Retinal pigment epithelial cell (primary cell): ENCODE results near the gene OR1F1.

Experiments used
- DNase-seq: peaks from one replicate; pipeline ENCODE4 v3.0.0-alpha.2; 2010; ENCODE audit warnings: low read depth
- H3K4me3 ChIP-seq: 2 replicates; pipeline ENCODE4 v1.5.1; 2011; ENCODE audit warnings: mild to moderate bottlenecking, low read length, control low read depth, moderate library complexity
- TF ChIP-seq, protein P1 (sequence below): conservative IDR thresholded peaks from 2 replicates; pipeline ENCODE4 v1.5.1; 2011; ENCODE audit warnings: low read depth, low read length, control low read depth, inconsistent platforms

Gene OR1F1

DNA sequence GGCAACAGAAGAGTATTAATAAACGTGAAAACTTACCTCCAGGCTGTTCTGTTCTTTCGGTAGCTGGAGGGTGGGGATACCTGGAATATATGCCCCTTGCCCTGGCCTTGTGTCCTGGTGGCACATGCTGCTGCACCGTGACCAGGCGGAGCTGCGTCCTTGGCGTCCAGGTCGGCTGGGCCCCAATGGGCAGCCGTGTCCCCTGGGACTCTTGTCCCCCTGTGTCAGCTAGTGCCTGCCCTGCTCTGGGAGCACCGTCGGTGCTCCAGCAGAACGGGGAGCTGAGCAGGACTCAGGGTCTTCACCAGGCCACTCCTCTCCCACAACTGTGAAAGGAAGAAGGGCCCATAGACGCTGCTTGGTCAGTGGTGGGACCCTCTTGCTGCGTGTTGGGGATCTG lies 45.2 kb upstream of the OR1F1 start:
- TF ChIP-seq, protein P1, sequence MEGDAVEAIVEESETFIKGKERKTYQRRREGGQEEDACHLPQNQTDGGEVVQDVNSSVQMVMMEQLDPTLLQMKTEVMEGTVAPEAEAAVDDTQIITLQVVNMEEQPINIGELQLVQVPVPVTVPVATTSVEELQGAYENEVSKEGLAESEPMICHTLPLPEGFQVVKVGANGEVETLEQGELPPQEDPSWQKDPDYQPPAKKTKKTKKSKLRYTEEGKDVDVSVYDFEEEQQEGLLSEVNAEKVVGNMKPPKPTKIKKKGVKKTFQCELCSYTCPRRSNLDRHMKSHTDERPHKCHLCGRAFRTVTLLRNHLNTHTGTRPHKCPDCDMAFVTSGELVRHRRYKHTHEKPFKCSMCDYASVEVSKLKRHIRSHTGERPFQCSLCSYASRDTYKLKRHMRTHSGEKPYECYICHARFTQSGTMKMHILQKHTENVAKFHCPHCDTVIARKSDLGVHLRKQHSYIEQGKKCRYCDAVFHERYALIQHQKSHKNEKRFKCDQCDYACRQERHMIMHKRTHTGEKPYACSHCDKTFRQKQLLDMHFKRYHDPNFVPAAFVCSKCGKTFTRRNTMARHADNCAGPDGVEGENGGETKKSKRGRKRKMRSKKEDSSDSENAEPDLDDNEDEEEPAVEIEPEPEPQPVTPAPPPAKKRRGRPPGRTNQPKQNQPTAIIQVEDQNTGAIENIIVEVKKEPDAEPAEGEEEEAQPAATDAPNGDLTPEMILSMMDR: no peak
- H3K4me3 ChIP-seq: no peak overlapping the region

DNA sequence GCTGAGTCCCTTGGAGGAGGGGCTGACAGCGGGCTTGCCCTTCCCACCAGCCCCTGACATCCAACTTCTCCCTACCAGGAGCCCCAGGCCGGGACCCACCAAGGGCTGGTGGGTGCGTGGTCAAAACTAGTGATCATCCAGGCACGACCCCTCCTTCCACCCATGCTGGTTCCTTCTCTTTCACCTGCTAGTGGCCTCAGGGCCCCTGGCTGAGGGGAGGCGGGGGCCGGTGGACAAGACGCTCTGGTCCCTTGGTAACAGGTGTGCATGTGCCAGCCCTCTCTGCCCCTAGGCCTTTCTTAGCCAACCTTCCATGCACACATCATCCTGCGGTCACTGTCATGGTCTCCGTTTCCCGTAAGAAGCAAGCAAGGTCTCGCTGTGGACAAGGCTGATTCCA lies 44.8 kb upstream of the OR1F1 start:
- no peak for DNase-seq
- TF ChIP-seq, protein P1: no peak
- no peak overlapping the region for H3K4me3 ChIP-seq

More for the DNA sequence above, 45.2 kb upstream of the OR1F1 start:
- DNase-seq: no peak

DNA sequence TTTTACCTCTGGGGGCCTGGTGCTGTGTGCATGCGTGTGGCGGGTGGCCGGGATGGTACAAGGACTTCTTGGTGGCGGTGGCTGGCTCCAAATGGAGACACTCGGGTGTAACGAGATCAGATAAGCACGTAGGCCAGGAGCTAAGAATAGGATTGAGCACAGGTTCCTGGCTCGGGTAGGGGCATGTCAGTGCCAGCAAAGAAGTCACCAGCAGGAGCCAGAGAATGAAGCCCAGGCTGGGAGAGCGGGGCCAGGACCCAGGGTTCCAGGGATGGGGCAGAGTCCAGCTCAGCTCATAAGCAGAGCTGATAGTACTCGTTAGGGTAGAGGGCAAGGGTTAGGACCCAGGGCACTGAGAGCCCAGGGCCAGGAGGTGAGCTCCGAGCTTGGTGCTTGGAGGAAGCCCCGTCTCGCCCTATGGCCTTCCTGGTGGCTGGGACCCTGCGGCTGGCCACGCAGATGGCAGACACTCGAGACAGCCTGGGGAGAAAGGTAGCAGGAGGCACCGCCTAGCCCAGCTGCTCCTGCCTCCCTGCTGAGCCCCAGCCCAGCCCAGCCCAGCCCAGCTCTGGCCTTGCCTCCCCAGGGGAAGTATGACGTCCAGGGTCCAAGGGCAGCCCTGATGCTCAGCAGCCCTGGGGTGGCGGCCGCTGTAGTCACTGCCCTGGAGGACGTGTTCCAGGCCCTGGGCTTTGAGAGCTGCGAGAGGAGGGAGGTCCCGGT lies 44.2 kb upstream of the OR1F1 start:
- TF ChIP-seq, protein P1: no peak
- H3K4me3 ChIP-seq: no peak overlapping the region
- DNase-seq: no peak

DNA sequence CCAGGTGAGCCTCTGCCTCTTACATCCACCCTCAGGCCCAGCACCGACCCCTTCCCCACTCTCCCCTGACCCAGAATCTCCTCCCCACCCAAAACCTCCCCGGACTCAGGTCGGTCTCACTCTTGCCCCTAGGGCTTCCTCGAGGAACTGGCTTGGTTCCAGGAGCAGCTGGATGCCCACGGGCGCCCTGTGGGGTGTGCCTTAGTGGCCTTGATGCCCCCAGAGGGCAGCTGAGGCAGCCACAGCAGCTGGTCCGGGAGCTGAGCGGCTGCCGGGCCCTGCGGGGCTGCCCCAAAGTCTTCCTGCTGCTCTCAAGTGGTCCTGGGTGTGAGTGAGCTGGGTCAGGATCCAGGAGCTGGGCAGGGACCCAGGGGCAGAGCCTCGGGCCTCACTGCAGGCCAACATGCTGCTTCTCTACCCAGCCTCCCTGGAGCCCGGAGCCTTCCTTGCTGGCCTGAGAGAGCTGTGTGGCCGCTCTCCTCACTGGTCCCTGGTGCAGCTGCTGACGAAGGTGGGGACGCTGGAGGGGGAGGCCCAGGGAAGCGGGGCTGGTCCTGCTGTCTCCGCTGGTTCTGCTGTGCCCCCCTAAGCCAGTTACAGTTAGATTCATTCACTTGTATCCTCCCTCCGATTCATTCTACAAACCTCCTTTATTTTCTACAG lies 43.6 kb upstream of the OR1F1 start:
- no peak overlapping the region for H3K4me3 ChIP-seq
- no peak for DNase-seq
- TF ChIP-seq, protein P1: no peak

GRCh38 chr16:3145151-3145550 lies 42.9 kb upstream of the OR1F1 start:
- no peak overlapping the region for H3K4me3 ChIP-seq
- DNase-seq: no peak
- TF ChIP-seq, protein P1: no peak

DNA sequence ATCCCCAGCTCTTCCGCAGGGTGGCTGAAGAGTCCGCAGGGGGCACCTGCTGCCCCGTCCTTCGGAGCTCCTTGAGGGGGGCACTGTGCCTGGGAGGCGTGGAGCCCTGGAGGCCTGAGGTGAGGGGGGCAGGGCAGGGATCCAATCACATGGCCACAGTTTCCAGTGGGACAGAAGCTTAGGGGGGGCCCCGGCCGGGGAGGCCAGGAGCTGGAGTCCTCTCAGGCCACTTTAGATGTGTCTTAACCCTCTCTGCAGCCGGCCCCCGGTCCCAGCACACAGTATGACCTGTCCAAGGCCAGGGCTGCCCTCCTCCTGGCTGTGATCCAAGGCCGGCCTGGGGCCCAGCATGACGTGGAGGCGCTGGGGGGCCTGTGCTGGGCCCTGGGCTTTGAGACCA lies 42.3 kb upstream of the OR1F1 start:
- TF ChIP-seq, protein P1: no peak
- no peak overlapping the region for H3K4me3 ChIP-seq
- DNase-seq: no peak
